ENCODE results near the gene BMPER. TPM values are rescaled to one million over a fixed set of nuclear protein-coding genes. Genes with fewer than 3 reads are reported as not detected.

Gene BMPER
- total and polyA plus RNA-seq, 3 donors from 2014 or later = 1.7 to 2.8 (median 2.4) TPM

- TF ChIP-seq POLR2A (IDR thresholded peaks at IDR 0.05) (no peak), CTCF (IDR thresholded peaks at IDR 0.05) (no peak)
- no peak for DNase-seq
- Histone ChIP-seq H3K36me3 (ENCODE audit: low read depth, missing control alignments) (no peaks in the 10 kb centered on the region), H3K4me1 (no peaks in the 10 kb centered on the region), H3K27me3 (no peaks in the 10 kb centered on the region), H3K9me3 (no peaks in the 10 kb centered on the region), H3K27ac (no peak overlapping the region), H3K4me3 (no peak overlapping the region)
- intact Hi-C loops (cut with DNase I; ENCODE audit: low total_unique reads) = no loop called here
- 93 to 94% methylated on average over 5 of the region's 5 CpGs for WGBS, 2 donors
Measured at GRCh38 chr7:33907625-33908024, 2.3 kb downstream of the BMPER start.

- Histone ChIP-seq H3K4me1 (no peaks in the 10 kb centered on the region), H3K27ac (no peak overlapping the region), H3K27me3 (no peaks in the 10 kb centered on the region), H3K36me3 (ENCODE audit: low read depth, missing control alignments) (no peaks in the 10 kb centered on the region), H3K4me3 (no peak overlapping the region), H3K9me3 (no peaks in the 10 kb centered on the region)
- intact Hi-C loops (cut with DNase I; ENCODE audit: low total_unique reads) = no loop called here
- 89 to 92% methylated on average over 5 of the region's 5 CpGs for WGBS, 2 donors
- no peak for DNase-seq
- TF ChIP-seq CTCF (IDR thresholded peaks at IDR 0.05) = no peak
- TF ChIP-seq POLR2A (IDR thresholded peaks at IDR 0.05) = no peak
Measured at GRCh38 chr7:33909318-33909717, 4.0 kb downstream of the BMPER start.

GRCh38 chr7:33909755-33910154 is 4.4 kb downstream of the BMPER start:
- no peaks in the 10 kb centered on the region for H3K9me3 ChIP-seq
- no peaks in the 10 kb centered on the region for H3K27me3 ChIP-seq
- H3K27ac ChIP-seq = no peak overlapping the region
- no peak for DNase-seq
- no peaks in the 10 kb centered on the region for H3K4me1 ChIP-seq
- H3K36me3 ChIP-seq (ENCODE audit: low read depth, missing control alignments) = no peaks in the 10 kb centered on the region
- 91 to 92% methylated on average over 2 of the region's 2 CpGs for WGBS, 2 donors
- intact Hi-C loops (cut with DNase I; ENCODE audit: low total_unique reads) = no loop called here
- TF ChIP-seq POLR2A (IDR thresholded peaks at IDR 0.05) (no peak), CTCF (IDR thresholded peaks at IDR 0.05) (no peak)
- H3K4me3 ChIP-seq = no peak overlapping the region

GRCh38 chr7:33910756-33911155 is 5.4 kb downstream of the BMPER start:
- Histone ChIP-seq H3K4me3 (no peak overlapping the region), H3K27me3 (no peaks in the 10 kb centered on the region), H3K4me1 (no peaks in the 10 kb centered on the region), H3K27ac (no peak overlapping the region), H3K36me3 (ENCODE audit: low read depth, missing control alignments) (no peaks in the 10 kb centered on the region), H3K9me3 (no peaks in the 10 kb centered on the region)
- TF ChIP-seq CTCF (IDR thresholded peaks at IDR 0.05) (no peak), POLR2A (IDR thresholded peaks at IDR 0.05) (no peak)
- 87 to 90% methylated on average over 2 of the region's 2 CpGs for WGBS, 2 donors
- intact Hi-C loops (cut with DNase I; ENCODE audit: low total_unique reads) = no loop called here
- no peak for DNase-seq

GRCh38 chr7:33916357-33917081 is 11.2 kb downstream of the BMPER start:
- intact Hi-C loops (cut with DNase I; ENCODE audit: low total_unique reads) = no loop called here
- Histone ChIP-seq H3K4me3 (no peak overlapping the region), H3K27ac (no peak overlapping the region), H3K4me1 (no peaks in the 10 kb centered on the region), H3K9me3 (no peaks in the 10 kb centered on the region), H3K27me3 (no peaks in the 10 kb centered on the region), H3K36me3 (ENCODE audit: low read depth, missing control alignments) (no peaks in the 10 kb centered on the region)
- WGBS, 2 donors = 78 to 85% methylated on average over 5 of the region's 5 CpGs
- no peak for TF ChIP-seq POLR2A (IDR thresholded peaks at IDR 0.05)
- TF ChIP-seq CTCF (IDR thresholded peaks at IDR 0.05) = no peak
- DNase-seq = no peak

Data from testis (tissue), 3 donors.